OCI-LY7 (cell line): ENCODE data around the gene NKX2-1.

ENCODE experiments used
- CTCF ChIP-seq: fragments of 200-600 bp; sonication (generic); conservative IDR thresholded peaks from 2 replicates; pipeline ENCODE4 v1.5.1; 2014; ENCODE audit warnings: mild to moderate bottlenecking, antibody characterized with exemption, low read length, moderate library complexity, mixed read lengths
- EZH2phosphoT487 ChIP-seq: fragments of 200-600 bp; sonication (generic); IDR thresholded peaks from 2 replicates; pipeline ENCODE4 v1.6.1; 2018; ENCODE audit warnings: low read depth, borderline replicate concordance, mild to moderate bottlenecking, mixed run types, antibody characterized with exemption, low read length, moderate library complexity, mixed read lengths

GRCh38 chr14:36505892-36506731 is 13.9 kb downstream of the NKX2-1 start:
- TF ChIP-seq CTCF (no peak), EZH2phosphoT487 (no peak)
